NB4 (cell line): ENCODE results near the gene KLF6.
A peak's percentile ranks its signal among the peaks of the same experiment; 100 is the strongest.

Experiments used
- CTCF ChIP-seq: IDR thresholded peaks from one replicate; pipeline ENCODE4 v1.5.1; 2012; ENCODE audit warnings: low read depth, low read length
- MAX ChIP-seq: IDR thresholded peaks from 2 replicates; pipeline ENCODE4 v1.6.1; 2011; ENCODE audit warnings: low read depth, low read length
- MYC ChIP-seq: IDR thresholded peaks from 2 replicates; pipeline ENCODE4 v1.6.1; 2011; ENCODE audit warnings: low read depth, low read length
- POLR2A ChIP-seq: IDR thresholded peaks from 2 replicates; pipeline ENCODE4 v1.6.1; 2011; ENCODE audit warnings: mild to moderate bottlenecking; ENCODE audit not compliant: insufficient read length; ENCODE audit errors: extremely low read depth

- TF ChIP-seq CTCF: no peak
- TF ChIP-seq POLR2A: no peak
- TF ChIP-seq MAX: peak; percentile 57; the same call in 1 of the 2 replicates
- no peak for TF ChIP-seq MYC
These were observed 2.3 kb downstream of the KLF6 start for GRCh38 chr10:3782451-3783315.
